Embryonic facial prominence (tissue), 1 donor: ENCODE measurements around the gene BORCS6.

Experiments
- DNase-seq: peaks from one replicate; pipeline ENCODE4 v3.0.0-alpha.2; 2016; ENCODE audit errors: extremely low spot score

The BORCS6 gene

DNA sequence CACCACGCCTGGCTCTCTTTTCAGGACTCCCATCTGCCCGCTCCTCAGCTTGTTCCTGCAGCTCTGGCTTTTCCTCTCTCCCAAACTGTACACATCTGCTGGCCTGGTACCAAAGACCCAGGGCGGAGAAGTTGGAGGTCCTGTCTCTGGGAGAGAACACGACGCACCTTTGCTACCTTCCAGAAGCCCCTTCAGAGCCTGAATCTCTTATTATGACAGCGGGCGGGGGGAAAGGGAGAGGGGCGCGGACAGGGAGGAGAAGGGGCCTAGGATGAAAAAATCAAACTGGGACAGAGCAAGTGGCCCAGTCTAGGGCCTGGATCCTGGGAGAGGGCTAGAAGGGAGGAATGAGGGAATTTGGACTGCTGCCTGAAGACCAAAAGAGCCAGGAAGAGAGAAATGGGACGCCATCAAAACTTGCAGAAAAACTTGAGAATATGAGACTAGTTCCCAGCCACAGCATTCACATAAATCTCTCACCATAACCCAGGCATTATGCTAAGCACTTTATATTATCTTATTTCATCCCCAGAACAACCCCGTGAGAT is 35.3 kb downstream of the BORCS6 start:
- no peak for DNase-seq

DNA sequence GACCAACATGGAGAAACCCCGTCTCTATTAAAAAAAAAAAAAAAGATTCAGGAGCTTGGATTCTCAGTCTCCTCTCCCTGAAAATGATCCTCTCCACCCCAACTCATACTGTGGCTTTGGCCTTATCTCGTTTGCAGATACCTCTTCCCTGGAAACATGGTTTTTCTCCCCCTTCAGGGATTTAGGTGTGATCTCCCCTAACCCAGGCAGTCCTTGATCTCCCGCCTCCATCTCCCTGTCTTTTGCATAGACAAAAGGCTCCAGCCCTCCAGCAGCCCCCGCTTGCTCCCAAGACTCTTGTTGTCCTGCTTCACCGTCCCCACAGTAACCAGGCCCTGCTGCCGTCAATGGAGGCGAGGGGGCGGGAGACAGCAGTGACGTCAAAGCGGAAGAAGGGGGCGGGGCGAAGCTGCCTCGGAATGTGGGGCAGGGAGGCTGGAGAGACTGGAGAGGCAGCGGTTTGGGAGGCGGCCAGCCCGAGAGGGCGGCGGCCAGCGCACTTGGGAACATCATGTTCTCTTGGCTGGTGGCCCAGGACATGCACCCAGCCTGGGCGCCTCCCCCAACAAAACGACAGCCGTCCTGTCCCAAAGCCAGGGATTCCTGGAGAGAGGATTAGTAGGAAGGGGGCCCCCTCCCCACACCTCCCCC is 35.9 kb downstream of the BORCS6 start:
- peak; percentile 99 for DNase-seq

DNA sequence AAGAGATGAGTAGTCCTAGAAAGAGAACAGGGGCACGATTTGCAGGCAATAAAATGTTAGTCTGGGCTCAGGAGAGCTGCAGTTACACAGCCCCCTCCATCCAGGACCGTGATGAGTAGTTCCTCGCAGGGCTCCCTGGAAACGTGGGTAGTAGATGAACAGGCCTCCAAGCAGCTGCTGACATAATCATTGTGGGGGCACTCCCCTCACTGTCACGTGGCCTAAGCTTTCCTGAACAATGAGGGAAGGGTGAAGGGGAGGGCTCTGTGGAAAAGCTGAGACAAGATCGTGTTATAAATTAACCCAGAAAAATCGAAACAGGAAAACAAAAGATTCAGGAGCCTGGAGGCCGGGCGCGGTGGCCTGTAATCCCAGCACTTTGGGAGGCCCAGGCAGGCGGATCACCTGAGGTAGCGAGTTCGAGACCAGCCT is 36.4 kb downstream of the BORCS6 start:
- DNase-seq, result no peak

DNA sequence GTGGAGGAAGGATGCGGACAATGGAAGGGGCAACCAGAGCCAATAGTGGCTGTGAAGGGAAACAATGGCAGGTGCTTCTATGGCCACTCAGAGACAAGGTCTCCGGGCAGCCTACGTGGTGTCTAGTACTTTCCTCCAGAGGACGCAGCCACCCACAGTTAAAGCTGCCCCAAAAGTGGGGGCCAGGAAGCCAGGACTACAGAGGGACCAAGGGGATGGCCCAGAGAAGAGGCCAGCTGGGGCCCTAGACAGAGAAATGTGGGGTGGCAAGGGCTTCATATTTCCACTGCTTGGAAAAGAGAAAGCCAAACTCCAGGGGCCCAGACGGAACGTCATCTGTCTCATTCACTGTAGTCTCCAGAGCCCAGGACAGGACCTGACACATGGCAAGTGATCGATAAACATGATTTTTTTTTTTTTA is 36.9 kb downstream of the BORCS6 start:
- DNase-seq, result no peak

DNA sequence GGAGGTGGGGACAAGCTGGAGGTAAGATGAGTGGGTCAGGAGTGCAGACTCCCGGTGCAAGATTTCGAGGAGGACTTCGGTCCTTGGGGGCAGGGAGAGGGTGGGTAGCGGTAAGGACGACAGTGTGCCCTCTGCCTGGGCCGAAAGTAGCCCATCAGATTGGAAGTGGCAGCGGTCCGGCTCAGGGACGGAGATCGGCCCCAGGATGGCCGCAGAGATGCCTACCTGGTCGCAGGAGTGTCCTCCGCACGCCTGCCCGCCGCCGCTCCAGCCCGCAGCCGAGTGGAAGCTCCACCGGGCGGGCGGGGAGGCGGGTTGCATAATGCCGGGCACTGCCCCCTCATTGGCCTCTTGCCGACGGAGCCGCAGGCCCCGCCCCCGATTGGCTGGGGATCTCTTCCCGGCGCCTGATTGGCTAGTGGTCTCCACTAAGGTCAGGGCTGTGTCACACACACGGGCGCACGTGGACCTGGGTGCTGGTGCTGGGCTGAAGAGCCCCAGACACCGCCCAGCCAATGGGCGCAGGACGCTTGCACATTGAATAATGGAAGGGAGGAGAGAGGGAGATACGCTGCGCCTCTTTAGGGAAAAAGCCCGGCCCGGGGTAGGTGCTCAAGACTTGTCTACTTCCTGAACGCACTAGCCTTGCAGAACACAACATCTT is 37.7 kb downstream of the BORCS6 start, which contains the start of gene PER1:
PER1 (minus strand) TSS at position 293 of the 664 bp plus-strand sequence. CDS start 1,698 bp downstream, outside the sequence.
- peak; percentile 88 for DNase-seq

DNA sequence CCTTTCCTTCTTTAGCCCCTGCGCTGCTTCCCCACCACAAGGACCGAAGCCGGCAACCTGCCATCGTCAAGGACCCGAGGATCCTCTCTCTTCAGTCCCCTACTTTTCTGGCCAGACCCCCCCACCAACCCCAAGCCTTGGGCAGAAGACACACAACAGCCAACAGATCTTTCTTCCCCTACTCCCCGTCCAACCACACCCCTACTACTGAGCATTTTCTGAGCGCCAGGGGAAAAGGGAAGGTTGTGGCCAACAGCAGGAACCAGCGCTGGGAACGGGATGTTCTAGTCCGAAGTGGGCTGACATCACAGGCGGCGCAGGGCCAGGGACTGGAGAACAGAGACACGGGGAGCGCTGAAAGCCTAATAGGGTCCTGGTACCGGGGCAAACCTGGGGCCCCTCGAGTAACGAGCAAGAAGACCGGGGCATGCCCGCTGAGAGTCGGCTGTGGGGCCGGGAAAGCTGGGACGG is 38.3 kb downstream of the BORCS6 start:
- no peak for DNase-seq

DNA sequence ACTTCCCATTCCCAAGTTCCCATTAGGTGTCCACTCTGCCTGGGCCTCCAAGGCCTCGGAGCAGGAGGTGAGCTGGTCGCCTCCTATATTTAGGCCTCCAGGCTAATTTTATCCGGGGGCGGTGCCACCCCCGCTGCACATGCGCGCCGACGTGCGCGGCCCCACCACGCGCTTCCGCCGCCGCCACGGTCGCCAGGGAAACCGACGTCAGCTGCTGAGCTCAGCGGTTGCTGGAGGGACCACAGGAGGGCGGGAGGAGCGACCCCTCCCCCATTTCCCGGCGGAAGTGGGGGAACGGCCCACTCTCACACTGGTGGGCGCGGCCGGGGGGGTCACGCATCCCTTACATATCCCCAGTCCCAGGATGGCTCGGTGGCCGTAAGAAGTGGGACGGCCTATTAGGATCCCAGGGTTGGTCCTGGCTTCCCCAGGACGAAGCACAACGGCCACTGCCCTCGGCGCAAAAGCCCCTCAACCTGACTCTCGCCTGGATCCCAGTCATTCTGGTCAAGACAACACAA is 38.8 kb downstream of the BORCS6 start:
- DNase-seq, result peak; percentile 87

DNA sequence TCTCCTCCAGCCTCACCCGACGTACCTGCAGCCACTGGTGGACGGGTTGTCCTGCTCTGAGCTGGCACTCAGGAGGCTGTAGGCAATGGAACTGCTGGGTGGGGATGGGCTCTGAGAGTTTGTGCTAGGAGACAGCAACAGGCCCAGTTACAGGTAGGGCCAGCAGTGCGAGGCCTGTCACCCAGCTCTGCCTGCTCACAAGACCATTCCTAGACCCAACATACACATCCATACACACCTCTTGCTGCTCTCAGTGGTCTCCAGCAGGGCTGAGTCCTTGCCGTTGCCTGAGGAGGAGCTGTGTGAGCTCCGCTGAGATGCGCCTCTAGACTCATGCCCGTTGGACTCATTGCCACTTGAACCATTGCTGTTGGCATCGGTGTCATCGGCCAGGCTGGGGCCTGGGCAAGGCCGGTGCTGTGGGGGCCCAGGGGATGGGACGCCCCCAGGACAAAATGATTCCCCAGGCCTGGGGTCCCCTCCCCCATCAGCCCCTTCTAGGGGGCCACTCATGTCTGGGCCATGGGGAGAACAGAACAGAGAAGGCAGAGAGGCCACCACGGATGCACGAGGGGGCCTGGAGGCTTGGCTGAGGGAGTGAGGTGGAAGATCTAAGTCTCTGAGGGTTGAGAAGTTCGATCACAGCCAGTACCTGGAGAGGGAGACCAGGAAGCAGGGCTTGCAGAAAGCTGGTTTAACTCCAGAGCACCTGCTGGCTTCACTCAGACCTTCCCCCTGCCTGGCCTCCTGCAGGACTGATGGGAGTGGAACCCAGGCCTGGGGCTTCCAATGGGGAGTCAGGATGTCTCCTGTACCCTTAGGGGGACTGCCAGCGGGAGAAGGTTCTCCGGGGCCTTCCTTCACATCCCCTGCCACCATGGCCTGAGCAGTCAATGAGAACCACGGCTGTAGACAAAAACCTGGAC is 39.5 kb downstream of the BORCS6 start:
- DNase-seq, result no peak

DNA sequence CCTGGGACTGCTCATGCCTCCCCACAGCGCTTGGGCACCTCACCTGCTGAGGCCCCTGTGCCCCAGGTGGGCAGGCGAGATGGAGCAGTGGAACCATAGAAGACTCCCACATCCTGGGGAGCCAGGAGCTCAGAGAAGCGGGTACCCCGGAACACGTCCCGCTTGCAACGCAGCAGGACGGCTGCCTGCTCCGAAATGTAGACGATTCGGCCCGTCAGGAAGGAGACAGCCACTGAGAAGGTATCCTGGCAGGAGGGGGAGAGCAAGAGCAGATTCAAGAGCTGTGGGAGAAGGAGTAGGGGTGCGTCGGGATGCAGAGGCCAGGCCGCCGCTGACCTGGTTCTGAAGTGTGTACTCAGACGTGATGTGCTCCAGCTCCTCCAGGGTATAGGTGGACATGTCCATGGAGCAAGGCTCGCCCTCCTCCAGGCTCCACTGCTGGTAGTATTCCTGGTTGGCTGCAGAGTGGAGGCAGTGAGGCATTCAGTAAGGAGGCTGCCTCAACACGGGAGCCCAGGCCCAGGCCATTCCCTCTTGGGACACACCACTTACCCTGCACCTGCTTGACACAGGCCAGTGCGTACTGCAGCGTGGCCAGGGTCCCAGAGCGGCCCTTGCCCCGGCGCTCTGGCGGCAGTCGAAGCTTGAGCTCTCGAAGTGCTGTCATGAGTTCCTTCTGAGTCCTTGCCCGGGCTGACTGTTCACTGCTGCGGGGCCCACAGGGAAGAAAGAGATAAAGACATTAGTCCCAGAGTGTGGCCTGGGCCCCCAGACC is 40.4 kb downstream of the BORCS6 start:
- no peak for DNase-seq

DNA sequence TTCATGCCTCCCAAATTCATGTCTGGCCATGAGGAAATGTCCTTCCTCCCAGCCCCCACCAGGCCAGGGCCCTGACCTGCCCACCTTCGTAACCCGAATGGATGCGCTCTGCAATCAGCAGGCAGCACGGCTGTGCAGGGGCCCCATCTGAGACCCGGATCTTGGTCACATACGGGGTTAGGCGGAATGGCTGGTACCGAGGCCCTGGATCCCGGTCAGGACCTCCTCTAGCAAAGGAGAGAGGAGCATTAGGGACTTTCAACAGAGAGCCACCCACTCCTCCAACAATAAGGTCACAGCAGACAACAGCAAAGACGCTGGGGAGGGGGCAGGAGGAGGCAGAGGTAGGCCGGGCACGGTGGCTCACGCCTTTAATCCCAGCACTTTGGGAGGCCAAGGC is 41.4 kb downstream of the BORCS6 start:
- no peak for DNase-seq

DNA sequence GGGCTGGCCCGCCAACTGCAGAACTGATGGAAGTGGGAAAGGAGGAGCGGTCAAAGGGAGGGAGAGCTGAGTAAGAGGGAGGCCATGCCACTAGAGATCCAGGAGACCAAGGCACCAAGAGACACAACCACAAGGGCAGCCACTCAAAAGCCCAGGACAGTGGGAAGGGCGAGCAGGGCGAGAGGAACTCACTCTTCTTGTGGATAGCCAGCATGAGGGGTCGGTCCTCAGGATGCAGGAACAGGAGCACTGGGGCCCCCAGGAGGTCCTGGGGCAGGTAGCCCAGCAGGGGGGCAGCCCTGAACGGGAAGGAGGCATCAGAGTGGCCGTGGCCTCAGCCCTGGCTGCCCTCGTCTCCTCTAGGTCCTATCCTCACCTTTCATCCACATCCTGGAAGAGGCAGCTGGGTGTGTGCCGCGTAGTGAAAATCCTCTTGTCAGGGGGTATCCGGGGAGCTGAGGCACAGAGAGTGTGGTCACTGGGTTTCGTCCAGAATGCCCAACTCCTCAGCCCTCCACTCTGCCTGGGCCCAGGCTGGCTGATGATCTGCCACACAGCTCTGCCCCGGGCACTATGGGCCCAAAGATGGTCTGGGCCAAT is 42.1 kb downstream of the BORCS6 start:
- no peak for DNase-seq

DNA sequence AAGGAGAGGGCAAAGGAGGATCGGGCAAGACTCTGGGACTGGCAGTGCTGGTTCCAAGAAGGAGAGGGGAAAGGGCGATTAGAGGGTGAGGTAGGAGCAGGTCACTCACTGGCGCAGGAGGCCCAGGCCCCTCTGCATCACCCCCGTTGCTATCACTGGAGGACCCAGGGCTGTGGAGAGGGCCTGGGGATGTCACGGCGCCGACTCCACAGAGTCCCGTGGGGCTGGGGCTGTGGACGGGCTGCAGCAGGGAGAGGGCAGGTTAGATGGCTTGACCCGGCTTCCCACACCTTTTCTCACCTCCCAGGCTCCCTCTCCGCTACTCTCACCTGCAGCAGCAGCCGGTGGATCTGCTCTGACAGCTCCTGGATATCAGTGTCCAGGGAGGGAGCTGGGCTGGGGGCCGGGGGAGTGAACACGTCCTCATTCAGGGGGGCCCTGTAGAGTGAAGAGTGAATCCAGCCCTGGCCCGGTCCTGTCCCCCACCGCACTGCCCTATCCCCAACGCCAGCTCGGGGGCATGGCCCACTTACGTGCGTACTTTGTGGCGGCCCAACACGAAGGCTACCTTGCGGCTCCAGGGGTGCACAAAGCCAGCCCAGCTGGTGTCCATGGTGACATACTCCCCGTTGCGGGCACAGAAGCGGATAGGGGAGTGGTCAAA is 42.7 kb downstream of the BORCS6 start:
- no peak for DNase-seq

DNA sequence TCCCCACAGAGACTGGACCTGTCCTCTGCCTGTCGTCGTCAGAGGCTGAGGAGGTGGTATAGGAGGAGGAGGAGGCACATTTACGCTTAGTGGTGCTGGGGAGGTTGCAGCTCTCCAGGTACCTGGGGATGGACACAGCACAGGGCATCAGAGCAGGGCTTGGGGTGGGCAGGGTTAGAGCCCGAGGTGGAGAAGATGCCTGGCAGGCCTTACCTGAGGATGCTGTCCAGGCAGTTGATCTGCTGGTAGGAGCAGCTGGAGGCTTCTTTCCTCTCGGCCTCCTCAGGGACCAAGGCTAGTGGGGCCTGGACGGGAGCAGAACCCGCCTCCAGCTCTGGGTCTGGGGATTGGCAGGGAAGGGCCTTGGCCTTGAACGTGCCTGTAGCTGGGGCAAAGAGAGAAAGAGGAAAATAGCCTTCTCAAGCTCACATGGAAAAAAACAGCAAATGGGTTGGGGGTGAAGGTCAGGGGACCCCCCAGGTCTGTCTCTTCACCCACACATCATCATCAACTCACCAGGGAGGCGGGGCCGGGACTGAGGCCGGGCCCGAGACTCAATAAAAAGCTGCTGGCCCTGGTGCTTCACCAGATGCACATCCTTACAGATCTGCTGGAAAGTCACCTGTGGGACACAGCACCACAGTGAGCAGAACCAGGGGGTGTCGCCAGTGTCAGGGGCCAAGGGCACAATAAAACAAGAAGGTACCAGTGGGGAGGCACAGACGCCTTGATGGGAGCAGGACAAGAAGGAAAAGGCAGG is 43.4 kb downstream of the BORCS6 start:
- DNase-seq, result no peak

DNA sequence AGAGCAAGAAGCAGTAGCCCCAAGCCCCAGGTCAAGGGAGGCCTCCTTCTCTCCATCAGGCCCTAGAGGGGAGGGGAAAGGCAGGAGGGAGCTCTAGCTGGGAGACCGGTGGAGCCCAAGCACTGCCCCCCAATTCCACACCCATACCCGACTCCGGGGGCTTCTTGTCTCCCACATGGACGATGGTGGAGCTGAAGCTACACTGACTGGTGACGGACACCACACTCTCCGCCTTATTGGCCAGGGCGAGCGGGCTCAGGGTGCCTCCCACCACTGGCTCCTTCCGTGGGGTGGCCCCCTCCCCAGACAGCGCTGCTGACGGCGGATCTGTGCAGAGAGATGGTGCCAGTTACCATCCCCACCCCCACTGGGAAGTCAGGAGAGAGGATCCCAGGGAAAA is 44.2 kb downstream of the BORCS6 start:
- no peak for DNase-seq

DNA sequence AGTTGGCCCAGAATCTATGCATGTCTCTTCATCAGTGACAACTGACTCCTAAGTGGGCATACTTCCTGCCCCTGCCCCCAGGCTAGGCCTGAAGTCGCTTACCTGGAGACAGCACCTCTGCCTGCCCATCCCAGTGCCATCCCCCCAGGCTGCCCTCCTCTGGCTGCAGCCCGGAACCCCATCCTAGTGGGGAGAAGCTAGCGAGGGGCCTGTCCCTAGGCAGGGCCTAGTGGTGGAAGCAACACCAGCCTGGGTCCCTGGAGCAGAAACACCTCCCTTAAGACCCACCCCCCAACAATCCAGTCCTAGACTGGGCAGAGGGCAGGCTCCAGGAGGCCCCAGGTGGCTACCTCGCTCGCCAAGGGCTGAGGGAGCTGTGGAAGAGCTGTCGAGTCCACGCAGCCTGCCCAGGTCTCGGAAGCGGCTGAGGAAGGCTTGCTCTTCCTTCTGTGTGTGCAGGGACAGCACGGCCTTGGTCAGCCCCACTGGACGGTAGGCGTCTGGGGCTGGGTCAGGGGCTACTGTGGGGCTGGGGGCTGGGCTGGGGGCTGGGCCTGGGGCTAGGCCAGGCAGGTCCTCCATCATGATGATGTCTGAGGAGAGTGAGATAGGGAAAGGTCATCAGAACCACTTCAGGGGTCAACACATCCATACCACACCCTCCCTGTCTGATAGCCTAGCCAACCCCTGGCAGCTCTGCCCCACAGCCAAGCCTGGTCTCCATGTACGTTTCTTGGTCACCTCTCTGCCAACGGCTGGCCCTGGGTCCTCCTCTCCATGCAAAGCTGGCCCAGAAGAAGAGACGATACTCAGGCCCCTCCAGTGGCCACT is 45.4 kb downstream of the BORCS6 start:
- DNase-seq, result no peak

DNA sequence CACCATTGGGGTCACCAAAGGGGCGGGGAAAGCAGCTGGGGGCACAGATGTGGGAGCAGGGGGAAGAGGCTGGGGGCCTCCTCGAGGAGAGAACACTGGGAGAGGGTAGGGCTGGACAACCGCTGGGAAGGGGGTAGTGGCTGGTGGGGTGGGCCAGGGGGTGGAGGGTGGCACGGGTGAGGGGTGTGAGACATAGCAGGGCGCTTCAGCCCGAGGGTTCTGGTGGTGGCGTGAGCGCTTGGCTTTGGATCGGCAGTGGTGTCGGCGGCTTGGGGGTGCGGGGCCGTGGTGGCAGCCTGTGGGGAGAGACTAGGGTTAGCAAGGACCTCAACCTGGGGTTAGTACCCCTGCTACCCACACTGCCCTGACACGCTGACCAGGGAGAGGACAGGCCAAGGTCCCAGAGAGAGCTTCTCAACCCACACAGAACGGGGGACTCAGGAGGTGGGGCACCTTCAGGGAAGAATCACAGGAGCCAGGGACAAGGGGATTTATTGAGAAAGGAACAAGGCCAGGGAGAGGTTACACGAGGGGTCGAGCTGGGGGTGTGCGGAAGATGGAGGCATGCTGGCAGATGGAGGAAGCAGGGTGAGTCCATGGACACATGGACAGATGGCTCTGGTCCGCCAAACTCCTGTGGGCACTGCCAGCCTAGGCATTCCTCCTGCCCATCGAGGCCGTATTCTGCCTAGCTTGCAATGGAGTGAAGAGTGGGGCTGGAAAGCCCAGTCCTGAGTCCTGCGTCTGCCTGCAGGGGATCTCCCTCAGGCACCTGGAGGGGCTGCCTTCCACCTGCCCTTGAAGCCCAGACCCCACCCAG is 46.2 kb downstream of the BORCS6 start:
- no peak for DNase-seq

DNA sequence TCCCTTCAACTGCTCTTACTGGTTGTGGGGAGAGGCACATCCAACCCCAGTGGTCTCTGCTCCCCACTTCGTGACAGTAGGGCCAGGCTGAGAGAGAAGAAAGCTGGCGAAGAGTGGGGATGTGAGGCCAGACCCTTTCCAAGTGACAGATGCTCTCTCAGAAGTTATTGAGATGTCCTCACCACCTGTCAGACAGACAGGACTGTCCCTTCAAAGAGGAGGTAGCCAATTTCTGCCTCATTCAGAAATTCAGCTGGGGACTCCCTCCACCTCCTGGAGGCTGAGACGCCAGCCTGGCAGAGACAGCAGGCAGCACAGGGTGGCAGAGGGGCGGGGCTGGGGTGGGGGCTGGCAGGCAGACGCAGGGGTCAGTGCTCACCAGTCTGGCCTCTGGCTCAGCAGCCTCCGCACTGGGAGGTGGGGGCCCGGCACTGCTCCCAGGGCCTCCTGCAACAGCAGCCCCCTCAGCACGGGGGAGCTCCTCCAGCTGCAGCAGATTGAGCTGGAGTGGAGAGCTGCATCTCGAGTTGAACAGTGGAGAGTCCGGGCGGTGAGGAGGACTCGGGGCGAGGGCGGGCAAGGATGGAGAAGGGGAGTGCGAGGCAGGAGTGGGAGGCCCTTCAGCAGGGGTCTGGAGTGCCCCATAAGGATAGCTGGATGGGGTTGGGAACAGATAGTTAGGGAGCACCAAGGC is 46.9 kb downstream of the BORCS6 start:
- no peak for DNase-seq
